ENCODE measurements around the gene NPHP4. TPM values are rescaled to one million over a fixed set of nuclear protein-coding genes. Genes with fewer than 3 reads are reported as not detected.

Gene NPHP4
- polyA plus RNA-seq, 3 donors = 0.39 to 13.7 (median 1.2) TPM

- no peak overlapping the region for H2AFZ ChIP-seq (ENCODE audit: insufficient read depth, low read depth, low read length, poor library complexity, severe bottlenecking)
- H3K27ac Mint-ChIP-seq = no peak overlapping the region
- H3K27ac ChIP-seq (ENCODE audit: low read depth in 1 of 2, low read length in 2 of 2) = no peak overlapping the region
- H3K4me3 Mint-ChIP-seq = no peak overlapping the region
- no peaks in the 10 kb centered on the region for H3K27me3 ChIP-seq (ENCODE audit: control insufficient read depth in 2 of 2, insufficient read depth in 2 of 2, low read length in 2 of 2)
- H3K9me3 Mint-ChIP-seq = no peaks in the 10 kb centered on the region
- H3K4me1 ChIP-seq (ENCODE audit: control insufficient read depth in 1 of 2, insufficient read depth in 2 of 2, low read length in 2 of 2) = no peaks in the 10 kb centered on the region
- WGBS (ENCODE audit: insufficient coverage) = no CpG with 5 or more reads among the region's 5 CpGs
- intact Hi-C loops (cut with micrococcal nuclease) = no loop called here
- peaks cover 33 to 49% of the 10 kb centered on the region in 2 donors for H3K36me3 Mint-ChIP-seq
- peaks cover 5 to 25% of the 10 kb centered on the region in 2 donors for H3K36me3 ChIP-seq (replicated peaks in 1 of 2; ENCODE audit: control insufficient read depth in 1 of 2, insufficient read depth in 2 of 2, low read length in 2 of 2)
- H3K79me2 ChIP-seq (ENCODE audit: insufficient read depth, low read length) = no peaks in the 10 kb centered on the region
- no peaks in the 10 kb centered on the region for H3K9me3 ChIP-seq (replicated peaks in 1 of 2; ENCODE audit: control insufficient read depth in 1 of 2, insufficient read depth in 1 of 2, low read length in 2 of 2)
- no peaks in the 10 kb centered on the region for H4K20me1 ChIP-seq (ENCODE audit: insufficient read depth, low read length)
- DNase-seq = no peak
- H3K9ac ChIP-seq (ENCODE audit: insufficient read depth, low read length, poor library complexity, severe bottlenecking) = no peak overlapping the region
- no peak overlapping the region for H3K4me2 ChIP-seq (replicated peaks; ENCODE audit: extremely low read depth, low read length, poor library complexity, severe bottlenecking)
- TF ChIP-seq, protein P1, sequence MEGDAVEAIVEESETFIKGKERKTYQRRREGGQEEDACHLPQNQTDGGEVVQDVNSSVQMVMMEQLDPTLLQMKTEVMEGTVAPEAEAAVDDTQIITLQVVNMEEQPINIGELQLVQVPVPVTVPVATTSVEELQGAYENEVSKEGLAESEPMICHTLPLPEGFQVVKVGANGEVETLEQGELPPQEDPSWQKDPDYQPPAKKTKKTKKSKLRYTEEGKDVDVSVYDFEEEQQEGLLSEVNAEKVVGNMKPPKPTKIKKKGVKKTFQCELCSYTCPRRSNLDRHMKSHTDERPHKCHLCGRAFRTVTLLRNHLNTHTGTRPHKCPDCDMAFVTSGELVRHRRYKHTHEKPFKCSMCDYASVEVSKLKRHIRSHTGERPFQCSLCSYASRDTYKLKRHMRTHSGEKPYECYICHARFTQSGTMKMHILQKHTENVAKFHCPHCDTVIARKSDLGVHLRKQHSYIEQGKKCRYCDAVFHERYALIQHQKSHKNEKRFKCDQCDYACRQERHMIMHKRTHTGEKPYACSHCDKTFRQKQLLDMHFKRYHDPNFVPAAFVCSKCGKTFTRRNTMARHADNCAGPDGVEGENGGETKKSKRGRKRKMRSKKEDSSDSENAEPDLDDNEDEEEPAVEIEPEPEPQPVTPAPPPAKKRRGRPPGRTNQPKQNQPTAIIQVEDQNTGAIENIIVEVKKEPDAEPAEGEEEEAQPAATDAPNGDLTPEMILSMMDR (IDR thresholded peaks at IDR 0.05) = no peak
- H3K4me3 ChIP-seq (replicated peaks in 1 of 3; ENCODE audit: low read depth in 2 of 3, low read length in 3 of 3) = no peak overlapping the region
- no peaks in the 10 kb centered on the region for H3K4me1 Mint-ChIP-seq
- no peaks in the 10 kb centered on the region for H3K27me3 Mint-ChIP-seq (ENCODE audit: low read depth in 3 of 3)
These were observed 91.1 kb downstream of the NPHP4 start for GRCh38 chr1:5901150-5901549.

GRCh38 chr1:5898266-5898665 lies 94.0 kb downstream of the NPHP4 start:
- H3K4me1 ChIP-seq (ENCODE audit: control insufficient read depth in 1 of 2, insufficient read depth in 2 of 2, low read length in 2 of 2) = no peaks in the 10 kb centered on the region
- H3K9me3 ChIP-seq (replicated peaks in 1 of 2; ENCODE audit: control insufficient read depth in 1 of 2, insufficient read depth in 1 of 2, low read length in 2 of 2) = no peaks in the 10 kb centered on the region
- H3K36me3 Mint-ChIP-seq = peaks cover 26 to 47% of the 10 kb centered on the region in 2 donors
- 97% methylated on average over 14 of the region's 17 CpGs for WGBS (ENCODE audit: insufficient coverage)
- no peak for DNase-seq
- H3K4me2 ChIP-seq (replicated peaks; ENCODE audit: extremely low read depth, low read length, poor library complexity, severe bottlenecking) = no peak overlapping the region
- H3K27me3 ChIP-seq (ENCODE audit: control insufficient read depth in 2 of 2, insufficient read depth in 2 of 2, low read length in 2 of 2) = no peaks in the 10 kb centered on the region
- H3K27ac Mint-ChIP-seq = no peak overlapping the region
- no peaks in the 10 kb centered on the region for H3K9me3 Mint-ChIP-seq
- H3K79me2 ChIP-seq (ENCODE audit: insufficient read depth, low read length) = no peaks in the 10 kb centered on the region
- no peaks in the 10 kb centered on the region for H3K4me1 Mint-ChIP-seq
- intact Hi-C loops (cut with micrococcal nuclease) = no loop called here
- H2AFZ ChIP-seq (ENCODE audit: insufficient read depth, low read depth, low read length, poor library complexity, severe bottlenecking) = no peak overlapping the region
- no peak overlapping the region for H3K27ac ChIP-seq (ENCODE audit: low read depth in 1 of 2, low read length in 2 of 2)
- H3K36me3 ChIP-seq (replicated peaks in 1 of 2; ENCODE audit: control insufficient read depth in 1 of 2, insufficient read depth in 2 of 2, low read length in 2 of 2) = peaks cover 0 to 7% of the 10 kb centered on the region in 2 donors
- H3K4me3 Mint-ChIP-seq = no peak overlapping the region
- H4K20me1 ChIP-seq (ENCODE audit: insufficient read depth, low read length) = no peaks in the 10 kb centered on the region
- TF ChIP-seq, protein P1 (IDR thresholded peaks at IDR 0.05) = no peak
- no peaks in the 10 kb centered on the region for H3K27me3 Mint-ChIP-seq (ENCODE audit: low read depth in 3 of 3)
- no peak overlapping the region for H3K9ac ChIP-seq (ENCODE audit: insufficient read depth, low read length, poor library complexity, severe bottlenecking)
- H3K4me3 ChIP-seq (replicated peaks in 1 of 3; ENCODE audit: low read depth in 2 of 3, low read length in 3 of 3) = no peak overlapping the region
